Measurements from ENCODE around the gene CHCHD3.

- TF ChIP-seq CTCF (IDR thresholded peaks at IDR 0.05; ENCODE audit: low read depth, low read length, missing input control) (no peak), TAF1 (conservative IDR thresholded peaks at IDR 0.05) (no peak)
Observed at GRCh38 chr7:132881317-132881716, 200.6 kb downstream of the CHCHD3 start.

All from liver (tissue), 3 donors.